Progenitor cell of endocrine pancreas (in vitro differentiated cells): Measurements from ENCODE around the gene ZGPAT. TPM values are rescaled to one million over a fixed set of nuclear protein-coding genes. Genes with fewer than 3 reads are reported as not detected.

ENCODE experiments used
- DNase-seq: peaks from one replicate; pipeline ENCODE4 v3.0.0; 2021; ENCODE audit warnings: low spot score; ENCODE audit not compliant: unreplicated experiment
- H3K27ac Mint-ChIP-seq: 2 replicates; pipeline ENCODE4 v1.8.0; 2021; ENCODE audit warnings: mild to moderate bottlenecking, moderate library complexity, mixed read lengths
- H3K27me3 Mint-ChIP-seq: 2 replicates; pipeline ENCODE4 v1.8.0; 2021; ENCODE audit warnings: mixed read lengths
- H3K36me3 Mint-ChIP-seq: 2 replicates; pipeline ENCODE4 v1.8.0; 2022; ENCODE audit warnings: mixed read lengths; ENCODE audit not compliant: insufficient read depth
- H3K4me1 Mint-ChIP-seq: 2 replicates; pipeline ENCODE4 v1.8.0; 2021; ENCODE audit warnings: low read depth, mixed read lengths
- H3K4me3 Mint-ChIP-seq: 2 replicates; pipeline ENCODE4 v1.8.0; 2021; ENCODE audit warnings: low read depth, mild to moderate bottlenecking, moderate library complexity, mixed read lengths
- H3K9me3 Mint-ChIP-seq: 2 replicates; pipeline ENCODE4 v1.8.0; 2021; ENCODE audit warnings: low read depth, mixed read lengths
- CTCF ChIP-seq: fragments of 200-600 bp; sonication (generic); IDR thresholded peaks from one replicate; pipeline ENCODE4 v1.5.0; 2021; ENCODE audit warnings: antibody characterized with exemption, mild to moderate bottlenecking; ENCODE audit not compliant: unreplicated experiment
- total RNA-seq: library from RNA; stranded (reverse); gene quantifications from 2 replicates; pipeline ENCODE4 v1.2.1, GENCODE V29; 2021

ZGPAT gene
- total RNA-seq, 1 donor from 2014 or later: 38.5 TPM

- no peak for TF ChIP-seq CTCF
- H3K36me3 Mint-ChIP-seq: no peaks in the 10 kb centered on the region
- H3K4me3 Mint-ChIP-seq: no peak overlapping the region
- no peaks in the 10 kb centered on the region for H3K27me3 Mint-ChIP-seq
- no peak overlapping the region for H3K27ac Mint-ChIP-seq
- no peak for DNase-seq
- no peaks in the 10 kb centered on the region for H3K9me3 Mint-ChIP-seq
- H3K4me1 Mint-ChIP-seq: no peaks in the 10 kb centered on the region
These were observed 8.9 kb upstream of the ZGPAT start for GRCh38 chr20:63698739-63699465.

- DNase-seq: no peak
- H3K9me3 Mint-ChIP-seq: no peaks in the 10 kb centered on the region
- H3K4me1 Mint-ChIP-seq: no peaks in the 10 kb centered on the region
- no peak for TF ChIP-seq CTCF
- H3K4me3 Mint-ChIP-seq: no peak overlapping the region
- no peak overlapping the region for H3K27ac Mint-ChIP-seq
- H3K27me3 Mint-ChIP-seq: no peaks in the 10 kb centered on the region
- no peaks in the 10 kb centered on the region for H3K36me3 Mint-ChIP-seq
These were observed 8.2 kb upstream of the ZGPAT start for GRCh38 chr20:63699466-63700198.

GRCh38 chr20:63700199-63701050, 7.4 kb upstream of the ZGPAT start:
- H3K4me3 Mint-ChIP-seq: no peak overlapping the region
- DNase-seq: no peak
- no peak for TF ChIP-seq CTCF
- H3K27ac Mint-ChIP-seq: no peak overlapping the region
- H3K9me3 Mint-ChIP-seq: no peaks in the 10 kb centered on the region
- peaks cover 3% of the 10 kb centered on the region for H3K36me3 Mint-ChIP-seq
- H3K27me3 Mint-ChIP-seq: no peaks in the 10 kb centered on the region
- no peaks in the 10 kb centered on the region for H3K4me1 Mint-ChIP-seq

- no peaks in the 10 kb centered on the region for H3K27me3 Mint-ChIP-seq
- TF ChIP-seq CTCF: no peak
- H3K4me3 Mint-ChIP-seq: no peak overlapping the region
- H3K27ac Mint-ChIP-seq: no peak overlapping the region
- H3K36me3 Mint-ChIP-seq: peaks cover 4% of the 10 kb centered on the region
- no peaks in the 10 kb centered on the region for H3K9me3 Mint-ChIP-seq
- DNase-seq: no peak
- no peaks in the 10 kb centered on the region for H3K4me1 Mint-ChIP-seq
These were observed 6.8 kb upstream of the ZGPAT start for GRCh38 chr20:63701051-63701328.

GRCh38 chr20:63701329-63702035, 6.4 kb upstream of the ZGPAT start:
- no peak overlapping the region for H3K4me3 Mint-ChIP-seq
- peaks cover 4% of the 10 kb centered on the region for H3K36me3 Mint-ChIP-seq
- H3K4me1 Mint-ChIP-seq: peaks cover under 1% of the 10 kb centered on the region
- no peak for TF ChIP-seq CTCF
- no peak overlapping the region for H3K27ac Mint-ChIP-seq
- no peak for DNase-seq
- H3K27me3 Mint-ChIP-seq: no peaks in the 10 kb centered on the region
- no peaks in the 10 kb centered on the region for H3K9me3 Mint-ChIP-seq
